ENCODE results near the gene SELE.

GRCh38 chr1:169739980-169740379 is 6.1 kb upstream of the SELE start:
- TF ChIP-seq POLR2AphosphoS5 (IDR thresholded peaks at IDR 0.05; ENCODE audit: low read depth, low read length) (no peak), SIN3A (IDR thresholded peaks at IDR 0.05; ENCODE audit: borderline replicate concordance, insufficient read depth, low read length) (no peak), TAF1 (IDR thresholded peaks at IDR 0.05; ENCODE audit: borderline replicate concordance, insufficient read depth, low read length) (no peak), REST (IDR thresholded peaks at IDR 0.05; ENCODE audit: insufficient read depth in 1 of 2, low read depth in 2 of 2, low read length in 2 of 2) (no peak), FOXP2 (optimal IDR thresholded peaks at IDR 0.05; ENCODE audit: borderline replicate concordance, extremely low read depth, extremely low read length, insufficient read depth) (no peak)

Measured in PFSK-1 (cell line).